ENCODE results near the gene SLC26A6.

SLC26A6 gene

GRCh38 chr3:48633256-48633655 is 2.0 kb downstream of the SLC26A6 start:
- DNase-seq (ENCODE audit: low read depth) = no peak
- TF ChIP-seq CTCF (IDR thresholded peaks at IDR 0.05; ENCODE audit: insufficient read depth, low read depth, low read length, missing control alignments) = no peak
- no peak overlapping the region for H3K4me3 ChIP-seq (ENCODE audit: low read depth, low read length)

DNA sequence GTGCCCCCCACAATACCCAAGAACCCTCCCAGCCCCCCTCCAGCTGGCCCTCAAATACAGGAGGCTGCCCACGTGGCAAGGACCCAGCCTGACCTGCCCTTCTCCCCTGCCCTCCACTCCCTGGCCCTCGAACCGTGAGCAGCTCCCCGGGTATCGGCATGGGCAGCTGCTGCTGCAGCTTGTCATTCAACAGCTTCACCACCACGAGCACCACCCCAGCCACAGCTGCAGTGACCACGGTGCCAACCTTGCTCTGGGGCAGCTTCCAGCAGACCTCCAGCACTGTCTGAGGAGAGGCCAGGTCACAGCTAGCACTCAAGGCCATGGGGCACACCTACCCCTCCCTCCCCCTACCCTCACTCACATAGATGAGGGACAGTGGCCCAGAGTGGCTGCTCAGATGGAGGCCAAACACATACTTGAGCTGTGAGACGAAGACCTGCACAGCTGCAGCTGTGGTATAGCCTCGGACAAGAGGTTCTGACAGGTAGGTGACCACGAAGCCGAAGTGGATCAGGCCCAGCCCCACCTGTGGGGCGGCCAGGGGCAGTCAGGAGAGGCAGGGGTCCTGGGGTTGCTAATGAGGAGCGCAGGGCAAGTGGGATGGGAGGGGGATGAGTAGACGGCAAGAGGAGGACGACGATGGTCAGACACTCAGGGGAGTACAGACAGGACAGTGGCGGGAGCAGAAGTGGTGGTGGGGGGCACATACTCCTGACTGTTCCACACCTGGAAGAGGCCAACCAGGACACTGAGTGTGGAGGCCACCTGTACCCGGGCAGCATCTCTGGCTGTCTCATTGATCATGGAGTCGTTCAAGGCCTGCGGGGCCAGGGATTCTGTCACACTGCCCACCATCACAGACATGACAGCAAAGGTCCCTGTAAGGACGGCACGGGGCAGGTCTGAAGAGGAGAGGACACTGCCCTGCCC is 3.5 kb downstream of the SLC26A6 start:
- TF ChIP-seq CTCF (IDR thresholded peaks at IDR 0.05; ENCODE audit: insufficient read depth, low read depth, low read length, missing control alignments) = no peak
- no peak overlapping the region for H3K4me3 ChIP-seq (ENCODE audit: low read depth, low read length)
- no peak for DNase-seq (ENCODE audit: low read depth)

GRCh38 chr3:48630833-48631232 is 4.4 kb downstream of the SLC26A6 start:
- no peak overlapping the region for H3K4me3 ChIP-seq (ENCODE audit: low read depth, low read length)
- DNase-seq (ENCODE audit: low read depth) = no peak
- no peak for TF ChIP-seq CTCF (IDR thresholded peaks at IDR 0.05; ENCODE audit: insufficient read depth, low read depth, low read length, missing control alignments)

- H3K4me3 ChIP-seq (ENCODE audit: low read depth, low read length) = no peak overlapping the region
- DNase-seq (ENCODE audit: low read depth) = no peak
- TF ChIP-seq CTCF (IDR thresholded peaks at IDR 0.05; ENCODE audit: insufficient read depth, low read depth, low read length, missing control alignments) = no peak
These were observed 4.9 kb downstream of the SLC26A6 start for GRCh38 chr3:48630407-48630806.

DNA sequence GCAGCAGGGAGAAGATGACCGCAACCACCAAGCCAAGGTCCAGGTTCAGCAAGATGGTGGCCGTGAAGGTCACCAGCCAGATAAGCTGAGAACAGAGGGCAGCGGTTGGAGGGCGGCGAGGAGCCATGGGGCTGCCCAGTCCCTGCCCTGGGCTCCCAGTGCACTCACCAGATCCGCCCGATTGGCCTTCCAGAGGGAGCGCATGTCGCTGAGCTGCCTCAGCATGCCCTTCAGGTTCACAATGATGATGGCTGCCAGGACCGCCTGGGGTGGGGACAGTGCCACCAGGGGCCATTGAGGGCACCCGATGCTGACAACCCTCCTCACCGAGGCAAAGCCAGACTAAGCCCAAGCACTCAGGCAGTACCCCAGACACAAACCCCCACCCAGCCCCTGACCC is 5.4 kb downstream of the SLC26A6 start:
- TF ChIP-seq CTCF (IDR thresholded peaks at IDR 0.05; ENCODE audit: insufficient read depth, low read depth, low read length, missing control alignments) = no peak
- H3K4me3 ChIP-seq (ENCODE audit: low read depth, low read length) = no peak overlapping the region
- DNase-seq (ENCODE audit: low read depth) = no peak

DNA sequence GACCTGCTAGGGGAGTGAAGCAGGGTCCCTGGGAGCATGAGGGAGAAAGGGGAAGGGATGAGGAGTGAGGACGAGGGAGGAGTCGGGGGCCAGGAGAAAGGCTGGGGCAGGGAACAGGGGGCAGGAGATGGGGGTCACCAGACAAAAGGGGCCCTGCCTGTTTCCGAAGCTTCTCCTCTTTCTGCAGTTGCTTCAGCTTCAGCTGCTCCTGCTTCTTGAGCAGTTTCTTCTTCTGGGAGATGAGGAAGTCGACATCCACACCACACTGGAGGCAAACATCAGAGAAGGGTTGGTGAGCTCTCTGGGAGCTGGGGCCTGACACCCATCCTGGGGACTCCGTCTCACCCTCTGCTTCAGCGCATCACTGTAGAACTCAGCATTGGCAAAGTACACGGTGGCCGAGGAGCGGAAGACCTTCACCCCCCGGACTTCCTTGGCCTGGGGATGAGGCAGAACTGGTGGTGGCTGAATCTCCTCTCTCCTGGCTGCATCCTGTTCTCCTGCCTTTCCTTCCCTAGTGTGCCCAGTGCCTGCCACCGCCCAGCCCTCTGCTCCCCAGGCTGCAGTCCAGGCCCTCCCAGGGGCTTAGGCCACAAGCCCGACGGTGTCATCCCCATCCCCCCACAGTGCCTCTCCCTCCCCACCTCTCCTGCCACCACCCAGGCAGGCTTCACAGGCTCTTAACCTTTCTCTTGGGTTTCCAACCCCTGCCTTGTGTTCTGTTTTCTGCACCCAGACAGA is 6.8 kb downstream of the SLC26A6 start:
- no peak for DNase-seq (ENCODE audit: low read depth)
- no peak for TF ChIP-seq CTCF (IDR thresholded peaks at IDR 0.05; ENCODE audit: insufficient read depth, low read depth, low read length, missing control alignments)
- no peak overlapping the region for H3K4me3 ChIP-seq (ENCODE audit: low read depth, low read length)

All from GM12865 (cell line).